ENCODE data around the gene GALNTL6. TPM values are rescaled to one million over a fixed set of nuclear protein-coding genes. Genes with fewer than 3 reads are reported as not detected.
"Not testable (repeated sequence)": the region's sequence is repeated elsewhere in the genome, so short reads cannot be mapped to it uniquely, and the experiment has no call there.

GALNTL6 gene
- total RNA-seq, 2 donors from 2014 or later = not detected

GRCh38 chr4:172946503-172946902 lies 1133.3 kb downstream of the GALNTL6 start:
- ATAC-seq (replicated peaks in 1 of 2) = no peak
- Mint-ChIP-seq H3K36me3 (ENCODE audit: insufficient read depth in 2 of 2) (no peaks in the 10 kb centered on the region), H3K27me3 (ENCODE audit: low read depth) (peaks cover 5% of the 10 kb centered on the region), H3K4me1 (ENCODE audit: low read depth) (no peaks in the 10 kb centered on the region), H3K9me3 (no peaks in the 10 kb centered on the region), H3K27ac (no peak overlapping the region), H3K4me3 (no peak overlapping the region)
- no peak for DNase-seq

DNA sequence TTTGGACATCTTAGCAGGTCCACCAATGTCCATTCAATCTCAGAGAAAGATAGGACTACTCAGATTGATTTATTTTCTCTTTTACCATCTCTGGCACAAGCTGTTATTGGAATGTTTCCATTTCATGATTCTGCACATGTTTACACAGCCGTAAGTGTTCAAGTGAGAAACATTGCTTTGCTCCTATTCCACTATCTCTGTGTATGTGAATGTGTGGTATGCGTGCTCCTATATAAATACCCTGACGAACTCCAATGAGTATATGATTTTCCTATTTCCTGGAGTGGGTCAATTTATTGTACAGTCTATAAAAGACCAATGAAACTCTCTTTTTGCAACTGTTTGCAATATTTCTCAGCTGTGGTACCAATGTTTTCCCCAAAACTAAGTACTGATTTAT lies 1134.4 kb downstream of the GALNTL6 start:
- Mint-ChIP-seq H3K4me1 (ENCODE audit: low read depth) (no peaks in the 10 kb centered on the region), H3K4me3 (no peak overlapping the region), H3K36me3 (ENCODE audit: insufficient read depth in 2 of 2) (no peaks in the 10 kb centered on the region), H3K27me3 (ENCODE audit: low read depth) (peaks cover 5% of the 10 kb centered on the region), H3K9me3 (no peaks in the 10 kb centered on the region), H3K27ac (no peak overlapping the region)
- ATAC-seq (replicated peaks in 1 of 2) = no peak
- DNase-seq = no peak

- H3K4me3 Mint-ChIP-seq = no peak overlapping the region
- ATAC-seq (replicated peaks in 1 of 2) = no peak
- H3K4me1 Mint-ChIP-seq (ENCODE audit: low read depth) = no peaks in the 10 kb centered on the region
- no peak overlapping the region for H3K27ac Mint-ChIP-seq
- H3K9me3 Mint-ChIP-seq = no peaks in the 10 kb centered on the region
- peaks cover 14% of the 10 kb centered on the region for H3K27me3 Mint-ChIP-seq (ENCODE audit: low read depth)
- H3K36me3 Mint-ChIP-seq (ENCODE audit: insufficient read depth in 2 of 2) = no peaks in the 10 kb centered on the region
- DNase-seq = no peak
Measured at GRCh38 chr4:172950990-172951389, 1137.8 kb downstream of the GALNTL6 start.

GRCh38 chr4:172951679-172952451 lies 1138.7 kb downstream of the GALNTL6 start:
- Mint-ChIP-seq H3K9me3 (no peaks in the 10 kb centered on the region), H3K36me3 (ENCODE audit: insufficient read depth in 2 of 2) (no peaks in the 10 kb centered on the region), H3K4me3 (no peak overlapping the region), H3K27ac (no peak overlapping the region), H3K4me1 (ENCODE audit: low read depth) (no peaks in the 10 kb centered on the region), H3K27me3 (ENCODE audit: low read depth) (peaks cover 9% of the 10 kb centered on the region)
- ATAC-seq (replicated peaks in 1 of 2) (no peak), DNase-seq (no peak)

GRCh38 chr4:172953896-172954568 lies 1140.8 kb downstream of the GALNTL6 start:
- peaks cover 9% of the 10 kb centered on the region for H3K27me3 Mint-ChIP-seq (ENCODE audit: low read depth)
- no peak overlapping the region for H3K4me3 Mint-ChIP-seq
- no peak overlapping the region for H3K27ac Mint-ChIP-seq
- ATAC-seq (replicated peaks in 1 of 2) (no peak), DNase-seq (no peak)
- no peaks in the 10 kb centered on the region for H3K4me1 Mint-ChIP-seq (ENCODE audit: low read depth)
- no peaks in the 10 kb centered on the region for H3K9me3 Mint-ChIP-seq
- H3K36me3 Mint-ChIP-seq (ENCODE audit: insufficient read depth in 2 of 2) = no peaks in the 10 kb centered on the region

DNA sequence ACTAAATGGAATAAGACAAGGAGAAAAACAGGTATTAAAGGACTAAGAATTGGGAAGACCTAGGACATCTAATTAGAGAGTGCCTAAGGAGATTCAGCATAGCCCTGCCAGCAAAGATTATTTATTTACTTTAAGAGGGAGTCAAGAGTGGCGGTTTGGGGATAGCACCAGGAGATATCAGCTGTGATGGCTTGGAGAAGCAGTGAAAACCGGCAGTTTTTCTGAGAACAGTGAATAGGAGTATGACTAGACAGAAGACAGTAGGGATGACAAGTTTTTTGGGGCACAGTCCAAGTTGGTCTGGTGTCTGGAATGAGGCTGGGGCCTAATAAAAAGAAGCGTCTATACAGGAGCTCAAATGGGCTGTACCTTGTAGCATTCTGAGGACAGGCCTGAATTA lies 1143.1 kb downstream of the GALNTL6 start:
- not testable (repeated sequence) for H3K36me3 Mint-ChIP-seq (ENCODE audit: insufficient read depth in 2 of 2); H3K27ac Mint-ChIP-seq; DNase-seq; H3K9me3 Mint-ChIP-seq; ATAC-seq (replicated peaks in 1 of 2); H3K4me1 Mint-ChIP-seq (ENCODE audit: low read depth); H3K4me3 Mint-ChIP-seq
- peaks cover 16% of the 10 kb centered on the region for H3K27me3 Mint-ChIP-seq (ENCODE audit: low read depth)

DNA sequence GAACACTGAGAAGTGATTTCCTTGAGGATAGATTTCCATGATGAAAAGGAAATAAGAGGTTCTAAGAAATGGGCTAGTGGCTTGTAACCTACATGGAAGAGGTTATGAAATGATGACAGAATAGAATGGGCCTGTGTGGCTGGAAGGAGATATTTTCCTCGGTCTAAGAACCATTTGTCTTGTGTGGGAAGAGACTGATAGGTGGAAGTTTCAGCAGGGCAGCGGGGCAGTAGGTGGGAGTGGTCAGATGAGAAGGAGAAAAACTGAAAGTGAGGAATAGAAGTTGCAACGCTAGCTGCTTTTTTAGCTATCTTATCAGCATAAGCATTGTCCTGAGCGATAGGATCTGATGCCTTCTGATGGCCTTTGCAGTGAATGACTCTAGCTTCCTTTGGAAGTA lies 1144.0 kb downstream of the GALNTL6 start:
- no peaks in the 10 kb centered on the region for H3K9me3 Mint-ChIP-seq
- no peak overlapping the region for H3K27ac Mint-ChIP-seq
- DNase-seq = no peak
- H3K4me3 Mint-ChIP-seq = no peak overlapping the region
- no peaks in the 10 kb centered on the region for H3K36me3 Mint-ChIP-seq (ENCODE audit: insufficient read depth in 2 of 2)
- no peaks in the 10 kb centered on the region for H3K4me1 Mint-ChIP-seq (ENCODE audit: low read depth)
- ATAC-seq (replicated peaks in 1 of 2) = no peak
- H3K27me3 Mint-ChIP-seq (ENCODE audit: low read depth) = peaks cover 16% of the 10 kb centered on the region

- peaks cover 15% of the 10 kb centered on the region for H3K27me3 Mint-ChIP-seq (ENCODE audit: low read depth)
- no peak for DNase-seq
- H3K4me1 Mint-ChIP-seq (ENCODE audit: low read depth) = no peaks in the 10 kb centered on the region
- no peak overlapping the region for H3K4me3 Mint-ChIP-seq
- H3K27ac Mint-ChIP-seq = no peak overlapping the region
- H3K9me3 Mint-ChIP-seq = no peaks in the 10 kb centered on the region
- no peak for ATAC-seq (replicated peaks in 1 of 2)
- H3K36me3 Mint-ChIP-seq (ENCODE audit: insufficient read depth in 2 of 2) = no peaks in the 10 kb centered on the region
Measured at GRCh38 chr4:172962564-172963353, 1149.6 kb downstream of the GALNTL6 start.

- H3K36me3 Mint-ChIP-seq (ENCODE audit: insufficient read depth in 2 of 2) = no peaks in the 10 kb centered on the region
- no peak overlapping the region for H3K4me3 Mint-ChIP-seq
- peaks cover 0 to 2% of the 10 kb centered on the region in 2 donors for H3K9me3 Mint-ChIP-seq
- ATAC-seq (replicated peaks in 1 of 2) (no peak), DNase-seq (no peak)
- H3K27me3 Mint-ChIP-seq (ENCODE audit: low read depth) = peaks cover 15% of the 10 kb centered on the region
- H3K4me1 Mint-ChIP-seq (ENCODE audit: low read depth) = no peaks in the 10 kb centered on the region
- no peak overlapping the region for H3K27ac Mint-ChIP-seq
Measured at GRCh38 chr4:172963498-172964294, 1150.5 kb downstream of the GALNTL6 start.

DNA sequence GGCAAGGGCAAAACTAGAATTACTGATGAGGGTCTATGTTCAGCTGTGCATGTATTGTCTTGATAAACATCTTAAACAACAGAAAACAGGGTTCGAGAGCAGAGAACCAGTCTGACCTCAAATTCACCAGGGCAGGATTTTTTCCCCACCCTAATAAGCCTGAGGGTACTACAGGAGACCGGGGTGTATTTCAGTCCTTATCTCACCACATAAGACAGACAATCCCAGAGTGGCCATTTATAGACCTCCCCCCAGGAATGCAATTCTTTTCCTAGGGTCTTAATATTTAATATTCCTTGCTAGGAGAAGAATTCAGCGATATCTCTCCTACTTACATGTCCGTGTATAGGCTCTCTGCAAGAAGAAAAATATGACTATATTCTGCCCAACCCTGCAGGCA lies 1157.0 kb downstream of the GALNTL6 start:
- ATAC-seq (replicated peaks in 1 of 2); H3K9me3 Mint-ChIP-seq; H3K4me3 Mint-ChIP-seq; DNase-seq; H3K27ac Mint-ChIP-seq; H3K36me3 Mint-ChIP-seq (ENCODE audit: insufficient read depth in 2 of 2); H3K4me1 Mint-ChIP-seq (ENCODE audit: low read depth): not testable (repeated sequence)
- H3K27me3 Mint-ChIP-seq (ENCODE audit: low read depth) = peaks cover 12% of the 10 kb centered on the region

DNA sequence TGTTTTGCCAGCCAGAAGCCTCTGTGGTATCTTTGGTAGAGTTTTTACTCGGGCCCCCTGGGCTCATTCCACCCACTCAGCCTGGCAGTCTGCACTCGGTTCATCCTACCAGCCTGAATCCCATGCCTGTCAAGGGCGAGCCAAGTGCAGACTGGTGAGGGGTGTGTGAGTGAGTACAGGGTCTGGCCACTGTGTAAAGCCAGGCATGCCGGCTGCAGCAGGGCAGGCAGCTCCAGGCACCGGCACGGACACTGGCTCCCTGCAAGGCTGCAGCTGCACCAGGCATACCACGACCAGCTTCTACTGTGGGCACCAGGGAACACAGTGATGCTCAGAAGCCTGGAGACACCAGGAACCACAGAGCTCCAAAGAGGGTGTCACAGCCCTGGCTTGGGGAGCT lies 1161.4 kb downstream of the GALNTL6 start:
- Mint-ChIP-seq H3K27ac (no peak overlapping the region), H3K9me3 (peaks cover 3 to 5% of the 10 kb centered on the region in 2 donors)

GRCh38 chr4:172975651-172976229 lies 1162.5 kb downstream of the GALNTL6 start:
- Mint-ChIP-seq H3K36me3 (ENCODE audit: insufficient read depth in 2 of 2) (no peaks in the 10 kb centered on the region), H3K4me3 (no peak overlapping the region), H3K27ac (no peak overlapping the region), H3K9me3 (no peaks in the 10 kb centered on the region), H3K4me1 (ENCODE audit: low read depth) (no peaks in the 10 kb centered on the region), H3K27me3 (ENCODE audit: low read depth) (peaks cover 12% of the 10 kb centered on the region)
- DNase-seq (no peak), ATAC-seq (replicated peaks in 1 of 2) (no peak)

More for the DNA sequence above, 1161.4 kb downstream of the GALNTL6 start:
- Mint-ChIP-seq H3K27me3 (ENCODE audit: low read depth) (peaks cover 12% of the 10 kb centered on the region), H3K4me3 (no peak overlapping the region), H3K4me1 (ENCODE audit: low read depth) (no peaks in the 10 kb centered on the region), H3K36me3 (ENCODE audit: insufficient read depth in 2 of 2) (peaks cover 3% of the 10 kb centered on the region in 2 donors)
- no peak for ATAC-seq (replicated peaks in 1 of 2)
- no peak for DNase-seq
